HG02943 (cell line): ENCODE data around the gene GSTA4.
"Not testable (repeated sequence)": the region's sequence is repeated elsewhere in the genome, so short reads cannot be mapped to it uniquely, and the experiment has no call there.

Experiments
- ATAC-seq: cut with Tn5 transposase; IDR thresholded peaks from one replicate; pipeline ENCODE4 v1.9.1; 2021; ENCODE audit warnings: mild to moderate bottlenecking, low read depth, moderate library complexity; ENCODE audit not compliant: unreplicated experiment

GSTA4 gene

DNA sequence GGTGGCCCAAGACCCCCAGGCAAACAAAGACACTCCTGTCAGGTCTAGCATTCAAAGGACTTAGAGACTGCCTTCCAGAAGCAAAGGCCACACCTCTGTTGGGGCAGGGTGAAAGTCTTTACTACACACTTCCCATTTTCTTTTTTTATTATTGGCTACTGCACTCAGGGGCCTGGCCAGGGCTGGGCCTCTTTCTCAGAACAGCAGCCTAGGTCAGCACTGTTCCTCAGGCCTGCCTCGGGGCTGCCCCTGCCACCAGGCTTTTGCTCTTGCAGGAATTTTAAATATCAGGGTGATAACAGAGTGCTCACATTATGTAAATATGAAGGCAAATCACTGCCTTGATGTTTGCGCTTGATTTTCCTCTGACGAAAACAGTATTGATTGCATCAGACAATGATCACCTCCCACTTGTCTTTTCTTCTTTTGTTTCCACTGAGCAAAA is 18.5 kb downstream of the GSTA4 start:
- no peak for ATAC-seq

DNA sequence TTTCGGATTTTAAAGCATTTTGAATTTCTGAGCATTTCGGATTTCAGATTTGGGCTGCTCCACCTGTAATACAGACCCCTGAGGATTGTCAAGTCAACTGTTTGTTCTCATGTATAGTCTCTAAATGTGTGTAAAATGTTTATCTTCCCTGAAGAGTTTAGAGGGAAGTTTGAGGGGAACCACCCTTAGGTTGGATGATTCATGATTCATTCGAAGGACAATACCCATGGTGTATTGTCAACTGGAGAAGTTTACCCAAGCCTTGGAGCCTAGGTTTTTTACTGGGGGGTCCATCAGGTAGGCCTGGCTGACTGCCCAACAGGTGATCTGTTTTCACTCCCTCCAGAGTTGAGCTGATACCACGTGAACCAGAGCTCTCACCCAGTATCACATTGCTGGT is 18.9 kb downstream of the GSTA4 start:
- ATAC-seq = no peak

DNA sequence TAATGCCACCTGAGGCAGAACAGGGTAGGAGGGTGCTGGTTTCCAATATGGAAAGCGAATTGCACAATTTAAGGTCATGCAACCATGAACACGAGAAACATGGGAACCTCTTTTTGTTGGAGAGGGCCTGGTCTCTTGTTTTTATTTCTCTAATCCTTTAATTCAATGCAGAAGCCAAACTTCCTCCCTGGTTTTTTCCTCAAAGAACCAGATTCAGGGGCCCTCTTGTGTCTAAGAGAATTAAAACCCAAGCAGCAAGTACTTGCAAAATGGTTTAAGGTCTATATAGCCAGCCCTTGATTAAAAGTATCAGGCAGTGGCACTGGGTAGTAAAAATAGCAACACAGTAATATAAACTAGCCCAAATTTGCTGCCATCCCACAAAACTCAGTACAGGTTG is 19.5 kb downstream of the GSTA4 start:
- no peak for ATAC-seq

DNA sequence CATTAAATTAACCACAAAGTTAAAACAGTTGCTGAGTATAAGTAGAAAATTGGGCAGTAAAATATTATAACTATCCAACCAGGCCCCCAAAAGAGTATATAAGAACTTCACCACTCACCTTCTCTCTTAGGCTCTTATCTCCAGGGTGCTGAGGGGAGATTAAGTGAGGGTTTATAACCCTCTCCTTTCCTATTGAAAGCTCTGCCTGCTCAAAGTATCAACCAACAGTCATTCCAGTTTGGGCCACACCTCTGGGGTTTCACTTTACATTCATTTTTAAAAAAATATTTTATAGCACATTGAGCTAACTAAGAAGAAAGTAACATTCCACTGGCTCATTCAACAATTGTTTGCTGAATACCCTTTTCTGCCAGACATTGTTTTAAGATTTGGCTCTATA is 22.1 kb downstream of the GSTA4 start:
- no peak for ATAC-seq

DNA sequence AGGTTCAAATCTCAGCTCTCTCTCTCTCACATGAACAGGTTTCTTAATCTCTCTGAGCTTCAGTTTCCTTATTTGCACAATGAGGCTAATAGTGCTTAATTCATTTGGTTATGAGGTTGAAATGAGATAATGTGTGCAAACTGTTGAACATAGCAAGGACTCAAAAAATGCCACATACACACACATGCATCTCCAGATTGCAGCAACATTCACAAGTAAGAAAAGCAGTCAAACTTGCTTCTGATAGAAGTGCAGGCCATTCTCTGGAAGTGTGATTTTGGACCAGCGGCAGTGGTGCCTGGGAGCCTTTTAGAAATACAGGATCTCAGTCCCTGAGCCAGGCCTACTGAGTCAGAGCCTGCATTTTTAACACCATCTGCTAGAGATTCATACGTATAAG is 25.7 kb downstream of the GSTA4 start:
- no peak for ATAC-seq

DNA sequence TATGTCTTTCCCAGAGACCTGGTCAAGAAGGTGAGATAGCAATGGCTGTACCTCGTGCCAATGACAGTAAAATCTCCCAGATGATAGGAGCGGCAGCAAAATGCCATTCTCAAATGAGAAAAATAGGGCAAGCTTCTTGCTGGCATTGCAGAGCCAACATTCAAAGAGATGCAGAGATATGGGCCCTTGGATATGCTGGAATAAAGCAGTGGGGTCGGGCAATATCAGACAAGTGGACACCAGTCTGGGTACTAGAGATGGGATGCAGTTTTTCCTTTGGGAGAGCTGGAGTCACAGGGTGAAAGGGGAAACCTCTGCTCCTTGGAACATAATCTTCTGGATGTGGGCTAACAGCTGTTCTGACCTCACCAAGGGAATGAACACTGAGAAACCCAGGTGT is 29.0 kb downstream of the GSTA4 start:
- ATAC-seq = no peak

DNA sequence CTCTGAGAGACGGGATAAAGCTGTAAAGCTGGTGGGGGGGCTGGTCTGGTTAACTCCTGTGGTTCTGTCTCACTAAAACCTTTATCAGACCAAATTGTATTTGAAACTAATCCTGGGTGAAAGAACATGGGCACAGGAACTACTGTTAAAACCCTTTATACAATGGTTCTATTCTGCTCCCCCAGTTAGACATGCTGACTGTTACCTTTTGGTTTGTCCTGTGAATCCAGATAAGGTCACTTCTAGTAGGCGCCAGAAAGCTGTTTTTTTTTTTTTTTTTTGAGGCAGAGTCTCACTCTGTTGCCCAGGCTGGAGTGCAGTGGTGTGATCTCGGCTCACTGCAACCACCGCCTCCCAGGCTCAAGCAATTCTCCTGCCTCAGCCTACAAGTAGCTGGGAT is 29.7 kb downstream of the GSTA4 start:
- ATAC-seq = no peak

DNA sequence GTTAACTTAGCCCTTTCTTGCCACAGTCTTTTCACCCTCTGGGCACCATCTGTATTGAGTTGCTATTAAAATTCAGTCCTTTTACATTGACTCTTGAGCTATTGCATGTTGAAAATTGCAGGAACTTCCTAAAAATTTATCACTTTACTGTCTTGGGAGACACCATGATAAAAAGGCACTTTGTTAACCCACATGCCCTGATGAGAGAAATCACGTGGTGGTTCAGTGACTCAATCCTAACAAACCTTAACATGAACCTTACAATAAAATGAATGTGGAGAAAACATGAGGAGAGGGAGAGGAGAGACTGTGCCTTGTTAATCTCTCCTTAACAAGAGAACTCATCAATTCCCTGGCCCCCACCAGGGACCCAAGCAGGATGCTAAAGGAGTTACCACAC is 30.8 kb downstream of the GSTA4 start:
- ATAC-seq = no peak

DNA sequence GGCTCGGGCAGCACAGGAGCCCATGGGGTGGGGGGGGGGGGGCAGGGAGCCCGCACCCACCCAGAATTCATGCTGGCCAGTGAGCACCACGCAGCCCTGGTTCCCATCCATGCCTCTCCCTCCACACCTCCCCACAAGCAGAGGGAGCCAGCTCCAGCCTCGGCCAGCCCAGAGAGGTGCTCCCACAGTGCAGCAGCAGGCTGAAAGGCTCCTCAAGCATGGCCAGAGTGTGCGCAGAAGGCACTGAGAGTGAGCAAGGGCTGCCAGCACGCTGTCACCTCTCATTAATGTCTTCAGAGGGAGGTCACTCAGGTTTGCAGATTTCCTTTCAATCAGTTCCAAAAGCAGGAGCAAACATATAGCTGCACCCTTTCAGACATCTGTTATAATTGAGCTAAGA is 32.4 kb downstream of the GSTA4 start:
- no peak for ATAC-seq

DNA sequence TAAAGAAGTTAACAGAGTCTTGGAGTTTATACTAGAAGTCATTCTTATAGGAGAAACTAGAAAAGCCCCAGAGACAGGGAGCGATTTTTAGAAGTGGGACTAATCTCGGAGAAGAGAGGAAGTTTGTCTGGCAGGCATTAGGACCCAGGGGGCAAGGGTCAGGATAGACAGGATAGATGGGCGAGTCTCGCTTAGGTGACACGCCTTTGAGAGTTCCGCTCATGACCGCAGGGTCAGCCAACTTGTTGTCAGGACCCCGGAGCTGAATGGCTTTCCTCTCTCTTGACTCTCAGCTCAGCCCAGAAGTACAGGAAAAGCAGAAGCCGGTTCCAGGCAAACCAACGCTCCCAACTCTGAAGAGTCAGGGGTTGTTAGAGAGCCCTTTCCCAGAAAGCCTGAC is 34.1 kb downstream of the GSTA4 start:
- ATAC-seq = not testable (repeated sequence)

DNA sequence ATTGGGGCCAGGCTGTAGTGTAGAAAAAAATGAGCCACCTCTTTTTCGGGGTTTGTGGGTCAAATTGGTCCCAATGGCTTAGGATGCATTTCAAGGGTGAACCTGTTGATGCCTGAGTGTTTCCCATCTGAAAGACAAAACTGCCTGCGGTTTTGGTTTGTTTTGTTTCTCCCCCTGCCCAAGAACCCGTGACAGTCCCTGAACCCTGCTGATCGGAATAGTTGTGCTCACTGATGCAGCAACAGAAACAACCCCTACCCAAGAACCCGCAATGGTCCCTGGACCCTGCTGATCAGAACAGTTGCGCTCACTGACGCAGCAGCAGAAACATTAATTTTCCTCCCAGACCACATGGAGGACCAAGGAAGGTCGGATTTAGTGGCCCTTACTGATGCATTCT is 34.9 kb downstream of the GSTA4 start:
- not testable (repeated sequence) for ATAC-seq

DNA sequence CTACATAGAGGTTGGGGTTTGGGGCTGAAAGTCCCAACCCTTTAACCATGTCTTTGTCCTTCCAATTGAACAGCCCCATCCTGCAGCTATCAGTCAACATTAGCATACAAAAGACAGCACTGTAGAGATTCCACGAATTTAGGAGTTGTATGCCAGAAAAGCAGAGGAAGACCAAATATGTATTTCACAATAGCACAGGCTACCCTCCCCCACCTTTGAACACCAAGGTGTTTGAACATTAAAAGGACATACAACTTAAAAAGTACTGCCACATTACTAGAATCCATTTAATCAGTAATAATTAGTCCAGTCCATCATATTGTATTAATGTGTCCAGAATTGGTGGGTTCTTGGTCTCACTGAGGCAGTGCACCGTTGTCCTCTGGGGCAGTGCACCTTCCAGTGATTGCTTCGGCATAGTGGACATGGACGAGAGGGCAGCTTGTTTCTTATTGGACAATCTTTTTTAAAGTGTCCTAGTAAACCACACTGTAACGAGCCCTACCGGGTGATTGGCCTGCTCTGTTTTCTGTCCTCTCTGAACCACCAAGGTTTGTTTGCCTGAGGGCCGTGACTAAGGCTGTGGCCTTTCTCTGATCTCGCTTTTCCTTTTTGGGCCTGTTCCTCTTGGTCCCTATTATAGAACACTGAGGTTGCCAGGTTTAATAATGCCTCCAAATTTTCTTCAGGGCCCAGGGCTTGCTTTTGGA is 36.4 kb downstream of the GSTA4 start:
- no peak for ATAC-seq

DNA sequence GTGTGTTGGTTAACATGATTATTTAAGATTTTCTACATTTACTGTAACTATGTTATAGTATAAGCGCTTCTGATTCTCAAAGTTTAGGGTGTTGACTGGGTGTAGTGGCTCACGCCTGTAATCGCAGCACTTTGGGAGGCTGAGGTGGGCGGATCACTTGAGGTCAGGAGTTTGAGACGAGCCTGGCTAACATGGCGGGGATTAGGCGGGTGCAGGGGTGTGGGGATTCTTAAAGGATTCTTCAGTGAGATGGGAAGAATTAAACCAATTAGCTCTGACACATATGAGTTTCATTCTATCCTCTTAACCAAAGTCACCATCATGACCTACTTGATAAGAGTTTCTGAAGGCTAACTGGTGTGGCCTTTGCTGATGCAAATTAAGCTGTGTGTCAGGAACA is 39.2 kb downstream of the GSTA4 start:
- ATAC-seq = no peak

DNA sequence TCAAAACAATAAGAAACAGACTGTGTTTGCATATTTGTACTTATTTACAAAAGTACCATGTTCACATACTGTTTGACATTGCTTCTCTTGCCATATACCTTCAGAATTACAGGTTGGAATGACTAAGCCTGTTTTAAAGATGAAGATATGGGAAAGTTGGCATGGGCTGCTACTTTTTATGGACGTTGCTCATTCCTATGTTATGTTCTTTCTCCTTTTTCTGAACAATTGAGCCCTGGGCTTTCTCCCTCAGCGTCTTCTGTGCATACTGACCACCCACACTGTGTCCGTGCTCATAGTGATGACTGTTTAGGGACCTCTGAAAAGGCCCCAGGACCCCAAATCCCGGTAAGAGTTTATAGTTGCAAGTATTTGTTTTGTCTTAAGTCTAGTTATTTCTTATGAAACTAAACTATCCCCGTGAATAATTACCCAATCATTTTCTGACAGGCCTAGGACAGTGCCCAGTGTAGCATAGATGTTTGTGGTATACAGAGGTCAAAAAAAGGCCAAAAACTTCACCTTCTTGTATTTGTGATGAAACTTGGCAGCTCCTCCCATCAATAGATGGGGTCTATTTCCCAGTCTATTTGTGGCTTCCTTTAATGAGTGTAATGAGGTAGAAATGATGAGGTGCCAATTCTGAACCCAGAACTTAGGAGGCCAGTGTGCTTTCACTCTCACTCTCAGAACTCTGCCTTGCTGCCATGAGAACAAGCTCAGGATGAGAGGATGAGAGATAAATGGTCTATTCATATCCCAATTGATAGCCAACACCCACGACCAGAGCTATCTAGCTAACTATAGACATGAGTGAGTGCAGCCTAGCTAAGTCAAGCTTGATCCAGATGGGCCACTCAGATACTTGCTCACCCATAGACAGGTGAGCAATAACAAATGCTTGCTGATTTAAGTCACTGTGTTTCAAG is 40.9 kb downstream of the GSTA4 start:
- ATAC-seq = no peak

DNA sequence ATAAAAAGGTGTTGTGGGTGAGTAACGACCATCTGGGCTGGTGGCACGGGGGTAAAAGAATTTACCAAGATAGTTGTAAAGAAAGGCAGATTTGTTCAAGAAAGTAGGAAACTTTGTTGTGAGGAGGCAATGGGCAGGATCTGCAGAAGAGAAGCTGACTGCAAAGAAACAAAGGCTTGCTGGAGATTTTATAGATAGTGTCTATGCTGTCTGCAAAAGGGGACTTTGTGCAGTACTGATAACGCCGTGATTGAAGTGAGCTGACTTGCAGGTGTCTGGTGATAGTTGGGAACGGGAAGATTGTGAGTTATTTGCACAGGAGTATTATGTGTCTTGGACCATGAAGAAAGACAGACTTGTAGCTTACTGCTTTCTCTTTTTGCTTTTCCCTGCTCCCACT is 48.8 kb downstream of the GSTA4 start:
- no peak for ATAC-seq

DNA sequence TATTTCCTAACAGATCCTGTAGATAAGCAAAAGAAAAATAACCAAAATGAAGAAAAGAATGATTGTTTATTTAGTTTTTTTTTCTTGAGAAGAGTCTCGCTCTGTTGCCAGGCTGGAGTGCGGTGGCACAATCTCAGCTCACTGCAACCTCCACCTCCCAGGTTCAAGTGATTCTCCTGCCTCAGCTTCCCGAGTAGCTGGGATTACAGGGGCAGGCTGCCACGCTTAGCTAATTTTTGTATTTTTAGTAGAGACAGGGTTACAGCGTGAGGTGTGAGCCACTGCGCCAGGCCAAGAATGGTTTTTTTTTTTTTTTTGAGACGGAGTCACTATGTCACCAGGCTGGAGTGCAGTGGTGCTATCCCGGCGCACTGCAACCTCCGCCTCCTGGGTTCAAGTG is 52.3 kb downstream of the GSTA4 start:
- ATAC-seq = not testable (repeated sequence)

DNA sequence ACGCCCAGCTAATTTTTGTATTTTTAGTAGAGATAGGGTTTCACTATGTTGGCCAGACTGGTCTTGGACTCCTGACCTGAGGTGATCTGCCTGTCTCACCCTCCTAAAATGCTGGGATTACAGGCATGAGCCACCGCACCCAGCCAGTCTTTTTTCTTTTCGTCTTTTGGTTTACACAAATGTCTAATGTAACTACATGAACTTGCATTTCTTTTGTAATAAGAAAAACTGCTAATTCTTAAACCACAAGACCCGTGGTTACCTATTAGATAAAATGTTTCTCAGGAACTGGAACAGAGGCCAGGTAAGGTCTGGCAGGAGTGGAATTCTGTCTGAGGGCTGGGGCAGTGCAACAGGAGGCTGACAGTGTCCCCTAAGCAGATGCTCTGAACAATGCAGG is 52.9 kb downstream of the GSTA4 start:
- no peak for ATAC-seq

DNA sequence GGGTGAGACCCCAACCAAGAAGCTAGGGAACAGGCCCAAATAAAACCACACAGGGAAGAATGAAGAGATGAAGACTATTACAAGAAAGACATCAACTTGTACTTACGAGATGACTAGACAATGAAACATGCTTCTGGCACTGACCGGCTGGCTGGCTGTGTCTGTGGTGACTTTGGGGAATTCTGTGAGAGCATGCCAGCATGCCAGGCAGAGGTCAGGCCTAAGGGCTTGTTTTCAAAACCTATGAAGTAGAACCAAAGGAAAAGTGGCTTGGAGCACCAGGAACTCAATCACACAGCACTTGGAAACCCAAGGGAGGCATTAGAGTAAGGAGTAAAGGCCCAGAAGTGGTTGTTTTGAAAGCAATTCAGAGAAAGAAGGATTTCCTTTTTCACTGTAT is 57.2 kb downstream of the GSTA4 start:
- no peak for ATAC-seq

DNA sequence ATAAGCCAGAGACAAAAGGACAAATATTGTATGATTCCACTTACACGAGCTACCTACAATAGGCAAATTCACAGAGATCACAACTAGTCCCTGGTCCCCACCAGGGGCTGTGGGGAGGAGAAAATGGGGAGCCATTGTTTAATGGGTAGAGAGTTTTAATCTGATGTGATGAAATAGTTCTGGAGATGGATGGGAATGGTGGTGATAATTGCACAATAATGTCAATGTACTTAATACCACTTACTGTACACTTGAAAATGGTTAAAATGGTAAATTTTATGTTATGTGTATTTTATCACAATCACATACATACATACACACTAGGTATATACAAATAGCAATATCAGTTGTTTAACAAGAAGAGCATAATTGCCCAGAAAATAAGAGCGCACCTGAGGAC is 61.3 kb downstream of the GSTA4 start:
- ATAC-seq = no peak

DNA sequence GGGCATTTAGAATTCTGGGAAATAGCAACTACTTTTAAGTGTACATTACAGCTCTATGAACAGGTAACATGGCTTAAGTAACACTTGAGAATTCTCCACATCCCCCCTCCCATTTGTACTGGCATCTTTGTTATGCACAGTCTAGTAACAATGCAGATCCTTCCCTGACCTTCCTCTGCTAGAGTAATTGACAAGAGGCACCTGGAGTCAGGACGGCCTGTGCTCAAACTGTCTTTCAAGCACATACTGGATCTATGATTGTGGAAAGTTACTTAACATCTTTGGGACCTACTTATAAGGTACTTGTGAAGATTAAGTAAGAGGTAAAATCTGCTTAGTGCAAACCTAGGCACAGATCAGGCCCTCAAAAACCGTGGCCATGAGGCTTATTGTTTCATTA is 63.7 kb downstream of the GSTA4 start:
- ATAC-seq = no peak

DNA sequence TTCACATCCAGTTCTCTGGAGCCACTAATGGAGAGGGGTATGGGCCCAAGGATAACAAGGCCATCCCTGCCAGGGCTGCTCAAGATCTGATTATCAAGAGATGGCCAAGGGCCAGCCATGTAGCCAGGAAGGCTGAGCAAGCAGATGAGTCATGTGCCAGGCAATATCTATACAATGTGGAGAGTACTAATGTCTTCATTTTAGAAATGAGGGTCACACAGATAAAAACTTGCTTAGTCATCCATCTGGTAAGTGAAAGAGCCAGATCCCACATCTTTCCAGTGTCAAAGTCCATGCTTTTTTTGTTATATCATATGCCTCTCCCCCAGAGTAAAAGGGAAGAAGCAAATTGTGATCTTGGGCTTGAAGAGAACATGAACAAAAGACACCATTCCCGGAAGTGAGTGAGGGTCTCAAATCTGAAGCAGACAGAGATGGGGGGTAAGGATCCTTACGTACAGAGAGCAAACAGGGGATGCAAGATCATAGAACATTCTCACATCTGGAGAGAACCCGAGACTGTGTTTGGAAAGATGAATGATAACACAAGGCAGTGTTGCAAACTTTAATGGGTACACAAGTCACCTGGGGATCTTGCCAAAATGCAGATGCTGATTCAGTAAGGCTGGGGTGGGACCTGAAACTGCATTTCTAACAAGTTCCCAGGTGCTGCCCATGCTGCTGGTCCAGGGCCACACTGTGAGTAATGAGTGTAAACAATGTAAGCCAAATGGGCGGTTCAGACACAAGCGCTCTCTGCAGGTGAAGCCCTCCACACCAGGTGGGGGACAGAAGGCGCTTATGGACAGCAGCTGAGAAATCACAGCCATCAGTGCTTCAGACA is 65.5 kb downstream of the GSTA4 start:
- no peak for ATAC-seq
